HG02938 (cell line): ENCODE data around the gene CCL5.

Source experiments
- ATAC-seq: cut with Tn5 transposase; IDR thresholded peaks from one replicate; pipeline ENCODE4 v1.9.1; 2021; ENCODE audit warnings: mild to moderate bottlenecking, moderate library complexity; ENCODE audit not compliant: unreplicated experiment

Gene CCL5

DNA sequence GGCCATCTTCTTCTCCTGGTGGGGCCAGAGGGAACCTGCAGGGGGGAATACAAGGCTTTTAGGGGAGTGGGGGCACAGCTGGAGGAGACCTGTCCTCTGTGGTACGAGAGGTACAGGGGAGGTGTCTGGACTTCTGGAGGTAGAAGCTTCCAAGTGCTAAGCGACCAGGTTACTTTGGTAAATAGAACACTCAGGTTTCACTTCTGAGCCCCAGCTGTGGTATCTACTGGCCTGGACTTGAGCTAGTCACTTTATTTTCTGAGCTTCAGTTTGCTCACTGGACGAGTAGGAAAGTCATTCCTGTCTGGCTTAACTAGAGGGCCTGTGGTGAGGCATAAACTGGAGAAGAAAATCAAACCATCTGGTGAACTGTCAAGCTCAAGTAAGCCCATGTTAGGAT, 11.4 kb downstream of the CCL5 start, which contains the start of gene HEATR9:
Gene HEATR9 (minus strand): TSS at position 155 of the 400 bp plus-strand sequence. CDS start 149 bp downstream, at position 6.
- ATAC-seq: no peak

DNA sequence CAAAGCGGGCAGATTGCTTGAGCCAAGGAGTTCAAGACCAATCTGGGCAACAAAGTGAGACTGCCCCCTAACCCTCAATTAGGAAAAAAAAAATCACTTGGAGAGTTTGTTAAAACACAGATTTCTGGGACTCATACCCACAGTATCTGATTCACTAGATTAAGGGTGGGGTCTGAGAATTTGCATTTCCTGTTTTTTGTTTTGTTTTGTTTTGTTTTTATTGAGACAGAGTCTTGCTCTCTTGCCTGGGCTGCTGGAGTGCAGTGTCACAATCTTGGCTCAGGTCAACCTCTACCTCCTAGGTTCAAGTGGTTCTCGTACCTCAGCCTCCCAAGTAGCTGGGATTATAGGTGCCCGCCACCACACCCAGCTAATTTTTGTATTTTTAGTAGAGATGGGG, 12.6 kb downstream of the CCL5 start:
- ATAC-seq: no peak

DNA sequence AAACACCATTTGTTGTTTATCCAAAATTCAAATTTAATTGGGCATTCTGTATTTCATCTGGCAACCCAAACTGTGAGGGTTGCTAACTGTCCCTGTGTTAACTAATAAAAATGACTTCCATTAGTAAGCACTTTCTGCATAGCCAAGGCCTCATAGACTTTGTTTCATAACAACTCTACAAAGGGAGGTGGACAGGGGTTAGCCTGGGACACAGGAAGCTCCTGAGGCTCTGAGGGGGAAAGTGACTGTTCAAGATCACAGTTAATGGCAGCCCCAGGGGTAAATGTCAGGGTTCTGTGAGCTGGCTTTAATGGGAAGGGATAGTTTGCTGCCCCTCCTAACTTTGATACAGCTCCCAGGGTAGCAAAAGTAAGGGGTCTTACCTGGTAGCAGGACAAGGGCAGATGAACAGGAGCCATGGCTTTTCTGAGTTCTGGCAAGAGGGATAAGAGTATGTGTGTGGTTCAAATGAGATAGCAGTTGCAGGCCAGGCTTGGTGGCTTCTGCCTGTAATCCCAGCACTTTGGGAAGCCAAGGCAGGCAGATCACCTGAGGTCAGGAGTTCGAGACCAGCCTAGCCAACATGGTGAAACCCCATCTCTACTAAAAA, 13.7 kb downstream of the CCL5 start:
- ATAC-seq: no peak

DNA sequence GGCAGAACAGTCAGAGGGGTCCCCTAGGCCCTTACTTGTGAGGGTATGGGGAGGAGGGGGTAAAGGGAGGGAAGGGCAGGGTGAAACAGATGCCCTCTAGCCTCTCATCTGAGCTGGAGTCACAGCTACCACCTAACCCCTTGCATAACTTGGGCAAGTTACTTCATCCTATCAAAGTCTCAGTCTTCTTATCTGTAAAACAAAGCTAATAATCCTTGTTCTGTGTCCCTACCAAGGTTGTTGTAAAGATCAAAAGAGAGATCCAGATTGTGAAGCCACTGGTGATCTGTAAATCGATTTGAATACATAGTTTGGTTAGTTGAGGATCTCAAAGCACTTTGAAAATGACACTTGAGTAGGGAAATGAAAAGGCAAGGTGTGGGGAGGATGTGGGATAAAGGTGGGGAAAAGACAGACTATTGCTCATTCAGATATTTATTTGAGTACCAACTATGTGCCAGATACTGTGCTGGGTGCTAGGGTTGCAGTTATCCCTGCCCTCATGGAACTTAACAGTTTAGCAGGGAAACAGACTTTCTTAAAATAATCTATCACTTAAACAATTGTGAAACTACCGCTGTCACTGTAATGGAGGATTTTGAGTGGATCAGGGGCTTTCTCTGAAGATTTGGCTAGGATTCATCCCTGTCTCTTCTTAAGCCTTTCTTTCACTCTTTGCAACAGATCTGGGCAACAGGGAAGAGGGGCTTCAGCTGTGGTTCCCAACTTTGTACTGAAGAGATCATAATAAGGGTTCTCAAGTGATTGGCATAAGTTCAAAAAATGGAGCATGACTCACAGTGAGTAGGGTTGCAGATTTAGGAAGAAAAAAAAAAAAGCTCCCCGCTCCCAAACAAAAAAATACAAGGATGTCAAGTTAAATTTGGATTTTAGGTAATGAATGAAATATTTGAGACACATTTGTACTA, 14.5 kb downstream of the CCL5 start:
- ATAC-seq: no peak

DNA sequence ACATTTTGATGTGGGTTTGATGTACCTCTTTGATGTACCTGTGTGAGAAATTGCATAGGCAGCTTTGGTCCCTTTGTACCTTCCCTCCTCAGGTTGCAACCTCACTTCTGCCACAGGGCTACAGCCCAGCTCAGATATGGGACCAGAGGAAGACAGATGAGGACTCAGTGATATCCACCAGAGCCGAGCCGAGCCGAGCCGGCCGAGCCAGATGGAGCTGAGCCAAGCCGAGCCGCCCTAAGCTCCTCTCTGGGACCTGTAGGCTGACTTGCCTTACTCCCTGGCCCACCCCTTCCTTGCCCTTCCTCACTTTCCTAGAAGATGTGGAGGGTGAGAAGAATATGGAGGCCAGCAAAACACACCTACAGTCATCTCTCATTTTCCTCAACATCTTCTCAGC, 15.3 kb downstream of the CCL5 start:
- ATAC-seq: no peak

DNA sequence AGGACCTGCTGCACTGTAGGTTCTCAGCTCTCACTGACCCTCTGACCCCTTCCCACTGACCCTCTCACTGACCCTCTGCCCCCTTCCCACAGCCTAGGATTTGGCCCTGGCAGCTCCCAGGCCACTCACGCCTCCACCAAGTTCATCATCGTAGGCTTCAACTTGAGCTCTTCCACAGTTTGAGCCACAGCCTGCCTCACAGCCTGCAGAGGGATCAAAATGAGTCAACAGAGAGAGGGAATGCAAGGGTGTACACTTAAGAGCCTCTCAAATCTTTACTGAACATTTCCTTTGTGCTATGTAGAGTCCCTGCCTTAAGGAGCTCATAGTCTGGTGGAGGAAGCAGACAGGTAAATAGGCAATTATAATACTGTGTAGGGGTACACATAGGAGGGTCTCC, 23.6 kb downstream of the CCL5 start:
- no peak for ATAC-seq

DNA sequence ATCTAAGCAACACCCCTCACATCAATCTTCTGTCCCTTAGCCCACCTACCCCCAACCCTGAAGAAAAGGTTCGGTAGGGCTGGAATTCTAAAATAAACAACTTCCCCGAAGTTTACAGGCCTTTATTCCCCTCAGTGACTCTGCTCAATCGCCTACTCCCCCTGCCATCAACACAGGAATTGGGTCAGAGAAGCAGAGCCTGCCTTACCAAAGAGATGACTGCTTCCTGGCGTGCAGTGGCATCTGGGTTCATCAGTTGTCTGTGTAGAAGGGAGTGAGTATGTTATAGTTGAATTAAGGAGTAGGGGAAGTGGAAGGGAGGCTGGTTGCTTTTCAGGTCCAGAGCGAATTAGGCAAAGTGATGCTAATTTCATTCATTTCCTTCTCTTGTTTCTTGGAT, 24.2 kb downstream of the CCL5 start:
- ATAC-seq: no peak

DNA sequence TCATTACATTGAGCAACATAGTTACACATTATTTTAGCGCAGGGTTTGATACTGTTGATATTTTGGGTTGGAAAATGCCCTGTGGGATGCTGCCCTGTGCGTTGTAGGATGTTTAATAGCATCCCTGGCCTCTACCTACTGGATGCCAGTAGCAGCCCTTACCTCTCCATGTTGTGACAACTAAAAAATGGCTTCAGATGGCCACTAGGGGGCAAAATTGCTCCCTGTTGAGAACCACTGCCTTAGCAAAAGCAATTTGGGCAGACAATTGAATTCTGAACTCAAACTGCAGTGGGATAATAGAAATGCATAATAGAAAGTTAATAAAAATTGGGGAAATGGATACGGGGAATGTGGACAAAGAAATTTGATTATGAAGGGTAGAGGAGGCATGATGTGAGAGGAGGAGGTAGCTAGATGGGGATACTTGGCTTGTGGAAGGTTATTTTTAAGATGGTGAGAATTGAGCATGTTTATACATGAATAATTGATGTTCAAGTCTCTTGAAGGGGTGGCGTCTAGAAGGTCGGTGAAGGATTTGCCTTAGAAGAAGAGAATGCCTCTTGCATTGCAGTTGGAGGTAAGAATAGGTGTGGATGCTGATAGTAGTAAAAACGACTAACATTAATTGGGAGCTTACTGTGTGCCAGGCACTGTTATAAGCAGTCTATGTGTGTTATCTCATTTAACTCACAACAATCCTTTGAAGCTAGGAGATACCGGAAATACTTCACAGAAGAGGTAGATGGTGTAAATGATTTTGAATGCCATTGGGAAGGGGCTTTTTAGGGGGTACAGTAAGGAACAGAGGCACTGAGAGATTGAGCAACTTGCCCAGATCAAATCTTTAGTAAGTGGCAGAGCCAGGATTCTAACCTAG, 30.5 kb downstream of the CCL5 start:
- ATAC-seq: no peak

DNA sequence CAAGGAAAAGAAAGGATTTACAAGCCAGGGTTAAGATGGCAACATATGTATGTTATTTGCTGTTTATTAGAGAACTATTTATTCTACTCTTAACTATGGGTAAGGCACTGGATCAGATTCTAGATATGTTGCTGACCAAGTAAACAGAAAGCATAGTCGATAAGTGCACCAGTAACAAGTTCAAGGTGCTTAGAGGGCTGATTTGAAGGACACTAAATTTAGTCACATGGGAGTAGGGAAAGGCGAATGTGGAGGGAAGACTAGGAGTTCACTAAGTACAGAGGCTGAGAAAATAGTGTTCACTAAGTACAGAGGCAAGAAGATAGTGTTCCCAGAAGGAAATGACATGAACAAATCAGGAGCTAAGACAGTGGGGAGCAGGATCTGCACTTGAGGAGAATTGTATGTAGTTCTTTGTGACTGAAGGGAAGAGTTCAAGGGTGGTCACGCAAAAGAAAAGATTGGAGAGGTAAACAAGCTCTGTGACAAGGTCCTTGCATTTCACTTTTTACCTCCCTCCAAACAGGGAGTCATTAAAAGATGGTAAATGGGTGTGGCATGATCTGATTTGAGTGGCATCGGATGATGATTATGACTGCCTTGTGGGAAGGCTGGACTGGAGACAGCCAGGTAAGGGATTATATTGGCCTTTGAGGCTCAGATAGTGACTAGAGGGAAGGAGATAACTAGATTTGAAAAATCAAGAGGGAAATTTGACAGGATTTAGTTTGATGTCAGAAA, 32.4 kb downstream of the CCL5 start:
- ATAC-seq: no peak

DNA sequence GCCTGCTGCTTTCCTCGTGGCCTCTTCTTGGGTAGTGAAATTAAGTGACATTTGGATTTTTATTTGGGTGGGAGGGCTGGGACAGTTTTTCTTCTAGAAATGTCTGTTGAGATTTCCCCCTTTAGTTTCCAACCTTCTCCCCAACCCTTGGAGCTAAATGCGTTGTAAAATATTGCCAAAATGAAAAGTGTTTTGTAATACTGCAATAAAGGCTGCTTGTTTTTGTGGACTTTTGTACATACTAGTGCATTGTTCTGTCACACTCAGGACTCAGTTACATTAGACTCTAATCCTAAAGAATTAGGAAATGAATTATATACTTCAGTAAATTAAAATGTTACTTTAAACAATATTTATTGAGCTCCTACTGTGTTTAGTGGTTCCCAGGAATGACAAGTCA, 33.2 kb downstream of the CCL5 start:
- no peak for ATAC-seq

DNA sequence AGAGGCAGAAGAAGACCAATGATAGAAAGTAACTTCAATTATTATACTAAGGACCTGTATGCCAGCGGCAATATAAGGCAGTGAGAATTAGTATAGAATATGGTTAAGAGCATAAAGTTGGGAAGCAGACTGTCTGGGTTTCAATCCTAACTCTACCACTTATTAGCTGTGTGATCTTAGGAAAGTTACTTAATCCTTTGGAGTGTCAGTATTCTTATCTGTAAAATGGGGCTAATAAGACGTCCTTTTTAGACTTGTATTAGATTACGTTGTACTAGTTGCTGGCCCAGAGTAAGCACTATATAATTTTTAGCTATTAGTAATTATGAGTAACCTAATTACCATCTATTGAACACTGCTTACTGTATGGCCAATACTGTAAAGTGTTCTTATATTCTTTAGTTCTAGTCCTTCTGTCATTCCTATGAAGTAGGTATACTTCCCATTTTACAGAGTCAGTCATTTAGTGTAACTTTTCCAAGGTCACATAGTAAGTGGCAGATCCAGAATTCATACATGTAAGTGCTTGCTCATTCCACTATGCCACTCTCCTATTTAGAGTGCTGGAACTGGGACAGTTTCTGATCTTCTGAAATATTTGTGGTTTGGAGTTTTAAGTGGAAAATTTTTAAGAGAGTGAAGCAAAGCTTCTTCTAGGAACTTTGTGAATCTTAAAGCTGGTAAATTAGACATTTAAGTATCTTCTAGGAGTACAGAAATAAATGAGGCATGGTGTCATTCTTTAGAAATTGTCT, 33.9 kb downstream of the CCL5 start:
- no peak for ATAC-seq

DNA sequence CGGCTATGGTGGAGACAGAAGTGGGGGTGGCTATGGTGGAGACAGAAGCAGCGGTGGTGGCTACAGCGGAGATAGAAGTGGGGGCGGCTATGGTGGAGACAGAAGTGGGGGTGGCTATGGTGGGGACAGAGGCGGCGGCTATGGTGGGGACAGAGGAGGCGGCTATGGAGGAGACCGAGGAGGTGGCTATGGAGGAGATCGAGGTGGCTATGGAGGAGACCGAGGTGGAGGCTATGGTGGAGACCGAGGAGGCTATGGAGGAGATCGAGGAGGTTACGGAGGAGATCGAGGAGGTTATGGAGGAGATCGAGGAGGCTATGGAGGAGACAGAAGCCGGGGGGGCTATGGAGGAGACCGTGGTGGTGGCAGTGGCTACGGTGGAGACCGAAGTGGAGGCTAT, 35.6 kb downstream of the CCL5 start:
- no peak for ATAC-seq

DNA sequence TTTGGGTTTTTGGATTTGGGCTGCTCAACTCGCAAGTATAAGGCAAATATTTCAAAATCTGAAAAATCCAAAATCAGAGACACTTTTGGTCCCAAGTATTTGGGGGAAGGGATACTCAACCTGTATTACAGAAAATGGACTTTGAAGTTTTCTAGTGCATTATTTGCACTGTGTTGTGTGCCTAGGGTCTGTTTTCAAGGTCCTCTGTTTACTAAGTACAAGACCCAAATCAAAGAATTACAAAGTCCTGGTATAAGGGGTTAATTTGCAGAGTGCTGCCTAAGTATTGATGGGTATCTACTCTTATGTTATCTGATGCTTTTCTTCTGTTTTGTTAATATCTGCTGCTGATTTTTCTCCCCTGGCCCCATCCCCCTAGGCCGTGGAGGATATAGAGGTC, 36.5 kb downstream of the CCL5 start:
- no peak for ATAC-seq

DNA sequence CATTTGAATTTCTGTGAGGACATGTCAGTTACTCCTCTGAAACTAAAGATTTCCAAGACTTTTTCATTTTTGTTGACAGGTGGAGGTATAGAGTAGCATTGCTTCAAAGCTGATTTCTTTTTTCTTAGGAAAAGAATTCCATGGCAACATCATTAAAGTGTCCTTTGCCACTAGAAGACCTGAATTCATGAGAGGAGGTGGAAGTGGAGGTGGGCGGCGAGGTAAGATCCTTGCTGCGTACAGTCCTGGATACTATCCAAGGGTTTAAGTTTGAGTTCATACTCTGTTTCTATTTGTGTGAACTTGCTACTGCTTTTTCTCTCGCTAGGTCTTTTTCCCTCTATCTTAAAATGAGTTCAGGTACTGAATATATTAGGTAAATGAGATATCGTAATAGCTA, 37.9 kb downstream of the CCL5 start:
- no peak for ATAC-seq

DNA sequence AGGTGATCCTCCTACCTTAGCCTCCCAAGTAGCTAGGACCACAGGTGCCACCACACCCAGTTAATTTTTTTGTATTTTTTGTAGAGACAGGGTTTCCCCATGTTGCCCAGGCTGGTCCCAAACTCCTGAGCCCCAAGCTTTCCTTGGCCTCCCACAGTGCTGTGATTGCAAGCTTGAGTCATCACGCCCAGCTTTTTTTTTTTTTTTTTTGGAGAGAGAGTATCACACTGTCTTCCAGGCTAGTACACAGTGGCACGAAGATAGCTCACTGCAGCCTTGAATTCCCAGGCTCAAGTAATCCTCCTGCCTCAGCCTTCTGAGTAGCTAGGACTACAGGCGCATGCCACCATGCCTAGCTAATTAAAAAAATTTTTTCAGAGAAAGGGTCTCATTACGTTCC, 38.7 kb downstream of the CCL5 start:
- ATAC-seq: no peak

DNA sequence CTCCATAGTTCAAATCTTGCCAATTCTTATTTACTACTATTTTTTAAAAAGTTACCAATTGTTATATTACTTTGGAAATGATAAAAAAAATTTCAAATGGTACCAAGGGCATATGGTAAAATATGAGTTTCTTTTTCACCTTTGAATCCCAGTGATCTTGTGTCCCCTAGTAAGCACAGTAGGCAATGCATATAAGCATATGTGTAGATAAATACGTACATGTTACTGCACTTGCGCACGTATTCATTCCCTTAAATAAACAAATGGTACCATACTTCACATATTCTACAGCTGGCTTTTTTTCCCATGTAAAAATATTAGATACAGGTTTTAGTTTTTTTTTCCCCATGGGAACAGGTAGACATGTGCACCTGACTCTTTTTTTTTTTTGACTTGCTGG, 39.1 kb downstream of the CCL5 start:
- ATAC-seq: no peak

DNA sequence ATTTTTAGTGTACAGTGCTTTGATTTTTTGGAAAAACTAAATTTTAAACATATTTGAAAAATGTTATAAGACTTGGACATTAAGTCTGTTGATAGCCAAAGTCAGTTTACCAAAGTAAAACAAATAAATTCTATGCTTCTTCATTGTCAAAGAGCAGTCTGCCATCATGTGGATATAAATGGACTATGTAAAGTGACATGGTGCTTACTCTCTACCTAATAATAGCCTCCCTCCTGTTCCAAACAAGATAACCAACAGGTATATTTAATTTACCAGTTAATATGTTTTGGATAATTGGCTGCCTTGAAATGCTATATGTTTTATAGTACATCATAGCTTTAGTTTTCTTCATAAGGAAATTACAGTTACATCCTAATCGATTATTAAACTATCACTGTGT, 55.0 kb downstream of the CCL5 start:
- ATAC-seq: no peak
